ENCODE measurements around the gene OR56A3.

GRCh38 chr11:5983443-5983842, 41.4 kb downstream of the OR56A3 start:
- no peak for TF ChIP-seq CTCF (IDR thresholded peaks at IDR 0.05)
- no peak for TF ChIP-seq ZFX (IDR thresholded peaks at IDR 0.05; ENCODE audit: borderline replicate concordance)
